K562 (cell line): ENCODE data around the gene ELF3. TPM values are rescaled to one million over a fixed set of nuclear protein-coding genes. Genes with fewer than 3 reads are reported as not detected.
A peak's percentile ranks its signal among the peaks of the same experiment; 100 is the strongest.

Experiments used
- MEF2A ChIP-seq: IDR thresholded peaks from 2 replicates; pipeline ENCODE4 v1.6.1; 2011; ENCODE audit warnings: low read depth, mild to moderate bottlenecking, low read length, moderate library complexity; ENCODE audit not compliant: control insufficient read depth
- MYC ChIP-seq, 2 experiments: fragments of 250-450 bp in 1 of 2; sonication (Bioruptor Pico) in 1 of 2; IDR thresholded peaks; 2 replicates each; pipeline versions ENCODE4 v1.5.1 to v1.6.1; 2012 to 2021; ENCODE audit warnings: low read depth in 2 of 2, borderline replicate concordance in 1 of 2, improper control_type of control experiment in 1 of 2, low read length in 1 of 2, mild to moderate bottlenecking in 1 of 2, moderate library complexity in 1 of 2
- MYNN ChIP-seq, 2 experiments: sonication (generic); formaldehyde crosslinking in 1 of 2; IDR thresholded peaks; 2 replicates each; pipeline versions ENCODE4 v1.5.0 to v1.6.1; 2016 to 2020; ENCODE audit warnings: antibody characterized with exemption in 1 of 2, missing genetic modification reagents in 1 of 2
- NBN ChIP-seq: fragments of 450-650 bp; IDR thresholded peaks from 2 replicates; pipeline ENCODE4 v1.6.1; 2016; ENCODE audit warnings: low read depth, mild to moderate bottlenecking
- RAD21 ChIP-seq, 2 experiments: fragments of 250-450 bp in 1 of 2; fragments of 450-650 bp in 1 of 2; sonication (Bioruptor Pico) in 1 of 2; formaldehyde crosslinking in 1 of 2; IDR thresholded peaks in 1 of 2; conservative IDR thresholded peaks in 1 of 2; 2 replicates each; pipeline versions ENCODE4 v1.4.0 to v1.8.0; 2020 to 2022; ENCODE audit warnings: mild to moderate bottlenecking in 2 of 2, moderate library complexity in 1 of 2
- RNF2 ChIP-seq: sonication (generic); IDR thresholded peaks from 2 replicates; pipeline ENCODE4 v1.6.1; 2016
- SMC3 ChIP-seq: conservative IDR thresholded peaks from 2 replicates; pipeline ENCODE4 v1.6.1; 2011; ENCODE audit warnings: low read depth, low read length, improper control_type of control experiment; ENCODE audit not compliant: insufficient read depth
- STAG1 ChIP-seq: sonication (generic); formaldehyde crosslinking; IDR thresholded peaks from 2 replicates; pipeline ENCODE4 v1.5.0; 2020; ENCODE audit warnings: missing genetic modification reagents, borderline replicate concordance
- TCF7L2 ChIP-seq: fragments of 150-350 bp; IDR thresholded peaks from 2 replicates; pipeline ENCODE4 v1.6.1; 2016; ENCODE audit warnings: low read depth, mild to moderate bottlenecking, low read length, moderate library complexity
- ZBTB40 ChIP-seq, 2 experiments: fragments of 450-650 bp in 1 of 2; sonication (generic) in 1 of 2; formaldehyde crosslinking in 1 of 2; IDR thresholded peaks; 2 replicates each; pipeline versions ENCODE4 v1.7.1 to v1.9.0; 2016 to 2022; ENCODE audit warnings: inconsistent platforms in 1 of 2, mild to moderate bottlenecking in 1 of 2, missing genetic modification reagents in 1 of 2
- ZFP30 ChIP-seq: fragments of 250-450 bp; sonication (Bioruptor Pico); IDR thresholded peaks from 2 replicates; pipeline ENCODE4 v1.8.0; 2022; ENCODE audit warnings: moderate library complexity, mild to moderate bottlenecking, inconsistent platforms, borderline replicate concordance
- ZKSCAN1 ChIP-seq: fragments of 150-350 bp; IDR thresholded peaks from 2 replicates; pipeline ENCODE4 v1.6.1; 2016; ENCODE audit warnings: low read depth, low read length
- ZNF124 ChIP-seq: sonication (generic); formaldehyde crosslinking; IDR thresholded peaks from 2 replicates; pipeline ENCODE4 v1.8.1; 2022; ENCODE audit warnings: missing genetic modification reagents
- ZNF174 ChIP-seq: fragments of 250-450 bp; sonication (Bioruptor Pico); IDR thresholded peaks from 2 replicates; pipeline ENCODE4 v1.4.0; 2020; ENCODE audit warnings: mild to moderate bottlenecking
- ZNF217 ChIP-seq: sonication (generic); formaldehyde crosslinking; IDR thresholded peaks from 2 replicates; pipeline ENCODE4 v1.8.0; 2022; ENCODE audit warnings: mild to moderate bottlenecking, missing genetic modification reagents
- ZNF232 ChIP-seq: sonication (generic); formaldehyde crosslinking; IDR thresholded peaks from 2 replicates; pipeline ENCODE4 v1.8.0; 2022; ENCODE audit warnings: mild to moderate bottlenecking, missing genetic modification reagents
- polyA plus RNA-seq, 8 experiments: library from polyadenylated mRNA; depleted of rRNA in 4 of 8; stranded (reverse) in 5 of 8; unstranded in 3 of 8; fragments of >200 nt; fragmentation: Nextera tagmentation in 2 of 8; fragmentation: Illumina TruSeq in 1 of 8; extraction: Ambion mirVana in 2 of 8; extraction: Trizol in 1 of 8; gene quantifications; 2 replicates each; pipeline versions ENCODE4 v1.2.1 to v1.2.3, GENCODE V29; 2011 to 2014; ENCODE audit warnings: inconsistent platforms in 1 of 8, missing spikeins in 1 of 8
- total RNA-seq, 7 experiments: library from RNA; depleted of rRNA in 6 of 7; stranded (reverse); fragments of >200 nt in 6 of 7; fragmentation: Illumina TruSeq in 2 of 7; extraction: Trizol in 2 of 7; gene quantifications; 2 replicates each; pipeline versions ENCODE4 v1.2.1 to v1.2.3, GENCODE V29; 2011 to 2021; ENCODE audit warnings: low replicate concordance in 1 of 7
- TF ChIP-seq, protein P1 (sequence below), 3 experiments: IDR thresholded peaks in 2 of 3; conservative IDR thresholded peaks in 1 of 3; 2 replicates each; pipeline ENCODE4 v1.5.1; 2011 to 2012; ENCODE audit warnings: low read length in 3 of 3, mild to moderate bottlenecking in 3 of 3, control low read depth in 2 of 3, improper control_type of control experiment in 1 of 3, inconsistent platforms in 1 of 3, low read depth in 1 of 3, mixed read lengths in 1 of 3, moderate library complexity in 1 of 3; ENCODE audit not compliant: insufficient read depth in 2 of 3

Gene ELF3
- total and polyA plus RNA-seq, 9 of the 15 experiments (the other 6 are each of a cell fraction or from before 2014, with no cell fraction given), result 0.03 to 1.2 (median 0.07) TPM; not detected in 4

GRCh38 chr1:201999625-202000238 lies 10.7 kb upstream of the ELF3 start (continued):
- no peak for TF ChIP-seq ZBTB40 (IDR thresholded peaks at IDR 0.05)
- no peak for TF ChIP-seq ZBTB40 (CRISPR knock-in tag; IDR thresholded peaks at IDR 0.05)
- TF ChIP-seq ZNF217 (CRISPR knock-in tag), result no peak
- TF ChIP-seq MEF2A, result no peak
- no peak for TF ChIP-seq MYC (IDR thresholded peaks at IDR 0.05; ENCODE audit: low read depth, low read length)
- no peak for TF ChIP-seq MYC (CRISPR knock-in tag; IDR thresholded peaks at IDR 0.05; ENCODE audit: borderline replicate concordance, low read depth)
- no peak for TF ChIP-seq ZNF124 (CRISPR knock-in tag)
- TF ChIP-seq TCF7L2, result no peak
- TF ChIP-seq, protein P1, sequence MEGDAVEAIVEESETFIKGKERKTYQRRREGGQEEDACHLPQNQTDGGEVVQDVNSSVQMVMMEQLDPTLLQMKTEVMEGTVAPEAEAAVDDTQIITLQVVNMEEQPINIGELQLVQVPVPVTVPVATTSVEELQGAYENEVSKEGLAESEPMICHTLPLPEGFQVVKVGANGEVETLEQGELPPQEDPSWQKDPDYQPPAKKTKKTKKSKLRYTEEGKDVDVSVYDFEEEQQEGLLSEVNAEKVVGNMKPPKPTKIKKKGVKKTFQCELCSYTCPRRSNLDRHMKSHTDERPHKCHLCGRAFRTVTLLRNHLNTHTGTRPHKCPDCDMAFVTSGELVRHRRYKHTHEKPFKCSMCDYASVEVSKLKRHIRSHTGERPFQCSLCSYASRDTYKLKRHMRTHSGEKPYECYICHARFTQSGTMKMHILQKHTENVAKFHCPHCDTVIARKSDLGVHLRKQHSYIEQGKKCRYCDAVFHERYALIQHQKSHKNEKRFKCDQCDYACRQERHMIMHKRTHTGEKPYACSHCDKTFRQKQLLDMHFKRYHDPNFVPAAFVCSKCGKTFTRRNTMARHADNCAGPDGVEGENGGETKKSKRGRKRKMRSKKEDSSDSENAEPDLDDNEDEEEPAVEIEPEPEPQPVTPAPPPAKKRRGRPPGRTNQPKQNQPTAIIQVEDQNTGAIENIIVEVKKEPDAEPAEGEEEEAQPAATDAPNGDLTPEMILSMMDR (IDR thresholded peaks at IDR 0.05 in 2 of 3, conservative IDR thresholded peaks at IDR 0.05 in 1 of 3; ENCODE audit: insufficient read depth in 2 of 3, low read depth in 1 of 3, low read length in 3 of 3), result peak; percentile 91 to 93 (median 93)
- peak; percentile 66; the same call in 1 of the 2 replicates for TF ChIP-seq MYNN (IDR thresholded peaks at IDR 0.05)
- TF ChIP-seq MYNN (CRISPR knock-in tag; IDR thresholded peaks at IDR 0.05), result no peak
- no peak for TF ChIP-seq ZKSCAN1
- no peak for TF ChIP-seq ZNF232
- no peak for TF ChIP-seq RNF2
- TF ChIP-seq ZFP30 (CRISPR knock-in tag), result no peak
- TF ChIP-seq RAD21 (CRISPR knock-in tag; conservative IDR thresholded peaks at IDR 0.05 in 1 of 2, IDR thresholded peaks at IDR 0.05 in 1 of 2), result peak; percentile 73 to 86
- peak; percentile 90 for TF ChIP-seq SMC3
- TF ChIP-seq NBN, result no peak
- peak; percentile 56; the same call in 1 of the 2 replicates for TF ChIP-seq STAG1 (CRISPR knock-in tag)
- no peak for TF ChIP-seq ZNF174 (CRISPR knock-in tag)
